A204.1 (cell line): ENCODE measurements around the gene IGSF9.

ENCODE experiments used
- FAIRE-seq: peaks from 2 replicates; lab custom pipeline; 2012; peaks lifted over from hg19 to GRCh38; lab: Jason Lieb, UNC

IGSF9 gene, protein sequence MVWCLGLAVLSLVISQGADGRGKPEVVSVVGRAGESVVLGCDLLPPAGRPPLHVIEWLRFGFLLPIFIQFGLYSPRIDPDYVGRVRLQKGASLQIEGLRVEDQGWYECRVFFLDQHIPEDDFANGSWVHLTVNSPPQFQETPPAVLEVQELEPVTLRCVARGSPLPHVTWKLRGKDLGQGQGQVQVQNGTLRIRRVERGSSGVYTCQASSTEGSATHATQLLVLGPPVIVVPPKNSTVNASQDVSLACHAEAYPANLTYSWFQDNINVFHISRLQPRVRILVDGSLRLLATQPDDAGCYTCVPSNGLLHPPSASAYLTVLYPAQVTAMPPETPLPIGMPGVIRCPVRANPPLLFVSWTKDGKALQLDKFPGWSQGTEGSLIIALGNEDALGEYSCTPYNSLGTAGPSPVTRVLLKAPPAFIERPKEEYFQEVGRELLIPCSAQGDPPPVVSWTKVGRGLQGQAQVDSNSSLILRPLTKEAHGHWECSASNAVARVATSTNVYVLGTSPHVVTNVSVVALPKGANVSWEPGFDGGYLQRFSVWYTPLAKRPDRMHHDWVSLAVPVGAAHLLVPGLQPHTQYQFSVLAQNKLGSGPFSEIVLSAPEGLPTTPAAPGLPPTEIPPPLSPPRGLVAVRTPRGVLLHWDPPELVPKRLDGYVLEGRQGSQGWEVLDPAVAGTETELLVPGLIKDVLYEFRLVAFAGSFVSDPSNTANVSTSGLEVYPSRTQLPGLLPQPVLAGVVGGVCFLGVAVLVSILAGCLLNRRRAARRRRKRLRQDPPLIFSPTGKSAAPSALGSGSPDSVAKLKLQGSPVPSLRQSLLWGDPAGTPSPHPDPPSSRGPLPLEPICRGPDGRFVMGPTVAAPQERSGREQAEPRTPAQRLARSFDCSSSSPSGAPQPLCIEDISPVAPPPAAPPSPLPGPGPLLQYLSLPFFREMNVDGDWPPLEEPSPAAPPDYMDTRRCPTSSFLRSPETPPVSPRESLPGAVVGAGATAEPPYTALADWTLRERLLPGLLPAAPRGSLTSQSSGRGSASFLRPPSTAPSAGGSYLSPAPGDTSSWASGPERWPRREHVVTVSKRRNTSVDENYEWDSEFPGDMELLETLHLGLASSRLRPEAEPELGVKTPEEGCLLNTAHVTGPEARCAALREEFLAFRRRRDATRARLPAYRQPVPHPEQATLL

DNA sequence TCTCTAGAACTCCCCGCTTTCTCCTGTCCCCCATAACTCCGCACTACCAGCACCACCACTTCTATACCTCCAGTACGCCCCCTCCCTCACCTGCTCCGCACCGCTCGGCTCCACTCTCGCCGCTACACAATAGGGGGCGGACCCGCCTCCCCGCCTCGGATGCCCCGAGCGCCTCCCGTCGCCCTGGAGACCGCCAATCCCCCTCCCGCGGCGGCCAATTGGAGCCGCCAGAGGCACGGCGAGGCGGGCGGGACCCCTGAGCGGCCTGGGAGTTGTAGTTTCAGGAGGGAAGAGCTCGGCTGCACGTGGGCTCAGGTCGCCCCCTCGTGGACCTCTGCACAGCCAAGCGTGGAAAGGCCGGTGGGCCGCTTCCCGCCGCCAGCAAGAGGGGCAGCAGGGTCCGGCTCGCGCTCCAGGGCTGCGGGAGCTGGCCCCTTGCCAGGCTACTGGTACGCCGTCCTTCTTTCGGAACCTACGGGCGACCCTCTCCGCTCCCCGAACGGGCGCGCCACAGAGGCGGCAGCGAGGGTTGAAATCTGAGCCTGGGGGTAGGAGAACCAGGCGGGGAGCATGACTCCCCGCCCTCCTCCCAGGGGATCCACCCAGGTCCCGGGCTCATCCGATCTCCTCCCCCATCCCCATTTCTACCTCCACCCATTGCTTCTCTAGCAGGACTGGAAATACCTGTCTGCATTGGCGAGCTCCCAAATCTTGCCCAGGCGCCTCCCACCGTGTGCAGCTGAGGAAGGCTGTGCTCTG, at the start of gene IGSF9:
TSS of gene IGSF9 (minus strand) at position 131 of the 759 bp plus-strand sequence. CDS start 2,159 bp downstream, outside the sequence.
- no peak for FAIRE-seq

DNA sequence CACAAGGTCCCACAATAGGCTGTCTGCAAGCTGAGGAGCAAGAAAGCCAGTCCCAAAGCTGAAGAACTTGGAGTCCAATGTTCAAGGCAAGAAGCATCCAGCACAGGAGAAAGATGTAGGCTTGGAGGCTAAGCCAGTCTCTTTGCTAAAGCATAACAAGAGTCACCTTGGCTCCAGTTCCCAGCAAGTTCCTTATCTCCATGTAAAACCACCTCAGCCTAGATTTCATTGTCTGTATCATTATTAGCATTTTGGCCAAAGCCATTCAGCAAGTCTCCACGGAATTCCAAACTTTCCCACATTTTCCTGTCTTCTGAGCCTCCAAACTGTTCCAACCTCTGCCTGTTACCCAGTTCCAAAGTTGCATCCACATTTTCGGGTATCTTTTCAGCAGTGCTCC, 49.5 kb upstream of the IGSF9 start:
- no peak for FAIRE-seq

DNA sequence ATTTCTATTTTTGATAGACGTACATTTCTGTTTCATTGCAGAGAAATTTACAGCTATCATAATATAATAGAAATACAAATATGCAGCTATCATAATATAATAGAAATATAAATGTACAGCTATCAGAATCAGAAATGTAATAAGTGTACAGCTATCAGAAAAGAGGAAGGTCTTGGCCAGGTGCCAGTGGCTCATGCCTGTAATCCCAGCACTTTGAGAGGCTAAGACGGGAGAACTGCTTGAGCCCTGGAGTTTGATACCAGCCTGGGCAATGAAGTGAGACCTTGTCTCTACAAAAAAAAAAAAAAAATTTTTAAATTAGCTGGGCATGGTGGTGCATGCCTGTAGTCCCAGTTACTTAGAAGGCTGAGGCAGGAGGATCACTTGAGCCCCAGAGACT, 48.5 kb upstream of the IGSF9 start:
- FAIRE-seq: no peak

- FAIRE-seq: no peak
Observed at GRCh38 chr1:159992161-159992560, 46.7 kb upstream of the IGSF9 start.

- FAIRE-seq: no peak
Observed at GRCh38 chr1:159991513-159991912, 46.1 kb upstream of the IGSF9 start.

DNA sequence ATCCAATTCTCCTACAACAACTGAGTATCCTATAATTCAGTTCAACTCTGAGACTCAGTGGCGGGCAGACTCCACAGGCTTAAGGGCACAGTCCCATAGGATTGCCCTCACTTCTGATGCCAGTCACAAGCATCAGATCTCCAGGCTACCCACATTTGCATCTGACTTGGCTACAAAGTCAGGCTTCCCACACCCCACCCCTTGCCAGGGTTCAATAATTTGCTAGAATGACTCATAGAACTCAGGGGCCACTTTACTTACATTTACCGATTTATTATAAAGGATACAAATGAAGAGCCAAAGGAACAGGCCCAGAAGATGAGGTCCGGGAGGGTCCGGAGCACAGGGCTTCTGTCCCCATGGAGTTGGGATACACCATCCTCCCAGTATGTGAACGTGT, 44.6 kb upstream of the IGSF9 start:
- no peak for FAIRE-seq

GRCh38 chr1:159989581-159989980, 44.2 kb upstream of the IGSF9 start:
- FAIRE-seq: no peak

GRCh38 chr1:159988006-159988405, 42.6 kb upstream of the IGSF9 start:
- no peak for FAIRE-seq

- no peak for FAIRE-seq
Observed at GRCh38 chr1:159987186-159987585, 41.8 kb upstream of the IGSF9 start.

DNA sequence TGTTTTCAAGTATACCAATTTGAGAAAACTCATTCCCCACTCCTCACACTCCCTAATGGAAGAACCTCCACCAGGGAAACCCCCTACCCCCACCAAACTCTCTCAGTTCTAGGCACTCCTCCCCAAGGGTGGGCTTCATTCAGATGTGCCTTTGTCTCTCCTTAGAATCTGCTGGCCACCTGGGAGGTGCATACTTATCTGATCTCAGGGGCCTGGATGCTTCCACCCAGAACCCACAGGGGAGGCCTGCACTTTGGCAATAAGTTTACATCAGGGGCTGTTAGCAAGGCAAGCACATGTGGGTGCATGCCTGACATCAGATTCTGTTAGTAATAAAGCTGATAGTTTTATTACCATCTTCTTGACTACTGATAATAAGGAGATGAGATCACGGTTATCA, 41.1 kb upstream of the IGSF9 start:
- no peak for FAIRE-seq

GRCh38 chr1:159986093-159986492, 40.7 kb upstream of the IGSF9 start:
- no peak for FAIRE-seq

DNA sequence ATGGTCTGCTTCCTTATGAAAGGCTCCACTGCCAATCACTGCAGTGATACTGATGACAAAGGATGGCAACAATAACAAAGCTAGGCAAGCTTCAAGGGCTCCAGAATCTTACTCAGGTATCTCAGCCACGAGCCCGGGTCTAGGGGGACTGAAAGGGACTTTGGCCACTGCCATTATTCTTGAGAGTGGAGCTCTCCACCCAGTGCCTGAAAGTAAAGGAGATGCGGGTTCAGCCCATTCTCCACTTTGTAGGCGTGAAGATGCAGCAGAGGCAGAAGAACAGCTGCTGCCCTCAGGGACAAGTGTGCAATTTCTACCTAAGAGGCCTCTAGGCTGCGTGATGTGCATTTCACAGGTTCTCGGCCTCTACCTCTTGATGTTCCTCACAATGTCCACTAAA, 40.1 kb upstream of the IGSF9 start:
- no peak for FAIRE-seq

DNA sequence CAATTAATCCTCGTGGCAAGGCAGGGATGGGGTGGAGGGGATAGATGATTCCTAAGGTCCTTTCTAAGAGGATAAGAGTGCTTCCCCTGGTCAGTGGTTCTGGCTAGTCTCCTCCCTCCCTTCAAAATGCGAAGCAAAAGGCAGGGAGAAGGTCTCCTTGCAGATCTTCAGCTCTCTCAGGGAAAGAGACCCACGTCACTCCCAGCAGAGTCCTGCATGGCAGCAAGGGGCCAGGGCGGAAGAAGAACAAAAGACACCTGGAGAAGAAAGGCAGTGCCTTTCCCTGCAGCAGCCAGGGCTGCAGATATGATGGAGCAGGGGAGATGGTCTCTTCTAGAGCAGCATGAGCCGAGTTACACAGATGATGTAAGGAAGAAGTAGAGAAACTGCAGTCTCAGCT, 38.3 kb upstream of the IGSF9 start:
- no peak for FAIRE-seq

- no peak for FAIRE-seq
Observed at GRCh38 chr1:159982280-159982679, 36.9 kb upstream of the IGSF9 start.

DNA sequence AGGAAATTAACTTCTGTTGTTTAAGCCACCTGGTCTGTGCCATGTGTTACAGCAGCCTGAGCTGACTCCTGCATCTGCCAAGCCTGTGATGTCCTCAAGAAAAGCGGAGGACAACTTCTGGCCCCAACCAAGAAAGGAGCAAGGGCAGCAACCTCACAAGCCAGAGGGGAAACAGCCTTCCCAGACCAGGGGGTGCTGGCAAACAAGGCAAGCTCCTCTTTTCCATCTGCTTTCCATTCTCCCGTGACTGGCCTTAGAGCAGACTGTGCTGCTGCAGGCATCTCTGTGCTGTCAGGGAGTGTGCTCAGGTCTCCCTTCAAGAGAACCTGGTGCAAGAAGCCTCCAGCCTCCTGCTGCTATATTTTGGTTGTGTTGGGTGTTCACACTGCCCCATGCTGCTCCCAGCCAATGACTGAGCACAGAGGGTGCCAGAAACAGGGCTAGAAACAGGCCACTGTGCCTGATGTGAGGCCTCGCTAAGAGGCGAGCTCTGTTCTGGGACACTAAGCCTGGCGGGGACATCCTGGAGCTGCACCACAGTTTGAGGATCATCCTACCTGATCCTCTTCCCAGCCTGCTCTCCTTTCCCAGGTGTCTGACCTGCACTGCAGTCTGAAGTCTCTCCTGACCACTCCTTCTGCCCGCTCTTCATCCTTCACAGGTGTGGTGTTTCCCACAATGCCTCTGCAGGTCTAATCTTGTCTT, 36.1 kb upstream of the IGSF9 start:
- FAIRE-seq: no peak

DNA sequence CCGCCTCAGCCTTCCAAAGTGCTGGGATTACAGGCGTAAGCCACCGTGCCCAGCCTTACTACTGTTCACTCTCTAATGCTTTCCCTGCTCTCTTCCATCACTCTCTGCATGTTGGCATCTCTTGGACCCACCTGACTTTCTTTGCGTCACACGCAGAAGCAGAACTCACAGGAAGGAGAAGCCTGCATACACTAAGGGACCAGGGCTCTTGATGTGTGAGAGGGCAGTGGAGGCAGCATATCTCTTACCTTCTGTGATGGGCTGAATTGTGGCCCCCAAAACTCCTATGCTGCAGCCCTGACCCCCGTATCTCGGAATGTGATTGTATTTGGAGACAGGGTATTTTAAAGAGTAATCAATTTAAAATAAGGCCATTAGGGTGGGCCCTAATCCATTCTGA, 35.4 kb upstream of the IGSF9 start:
- no peak for FAIRE-seq

DNA sequence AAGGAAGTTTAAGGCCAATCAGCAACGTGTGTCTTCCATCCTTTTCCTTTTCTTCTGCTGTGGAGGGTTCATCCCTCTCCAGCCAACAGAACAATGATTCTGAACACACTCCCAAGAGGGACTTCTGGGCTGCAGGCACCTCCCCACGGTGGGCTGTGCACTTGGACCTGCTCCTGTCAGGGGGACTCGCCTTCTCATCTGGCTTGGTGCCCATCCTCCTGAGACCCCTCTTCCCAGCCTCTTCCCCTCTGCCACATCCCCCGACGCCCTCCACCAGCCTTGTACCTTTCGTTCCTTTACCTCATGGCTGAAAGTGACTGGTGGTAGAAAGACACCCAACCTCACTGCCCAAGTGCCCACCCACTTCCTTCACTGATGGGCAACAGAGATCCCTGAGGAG, 34.7 kb upstream of the IGSF9 start:
- no peak for FAIRE-seq

DNA sequence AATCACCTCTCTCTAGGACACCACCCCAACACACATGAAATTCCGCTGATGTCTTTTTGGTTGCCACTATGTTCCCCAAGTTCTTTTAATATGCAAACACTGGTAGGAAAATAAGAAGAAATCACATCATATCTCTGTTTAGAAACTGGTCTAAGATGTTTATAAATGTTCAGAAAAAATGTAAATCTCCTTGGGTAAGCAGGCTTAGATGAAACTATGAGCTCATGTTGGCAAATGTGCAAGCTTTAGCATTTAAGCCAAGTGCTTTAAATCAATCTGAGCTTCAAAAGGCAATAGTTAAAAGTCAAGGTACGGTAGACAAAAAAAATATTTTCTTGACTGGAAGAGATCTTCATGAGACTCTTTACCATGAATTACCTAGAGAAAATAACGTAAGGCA, 33.8 kb upstream of the IGSF9 start:
- FAIRE-seq: no peak

DNA sequence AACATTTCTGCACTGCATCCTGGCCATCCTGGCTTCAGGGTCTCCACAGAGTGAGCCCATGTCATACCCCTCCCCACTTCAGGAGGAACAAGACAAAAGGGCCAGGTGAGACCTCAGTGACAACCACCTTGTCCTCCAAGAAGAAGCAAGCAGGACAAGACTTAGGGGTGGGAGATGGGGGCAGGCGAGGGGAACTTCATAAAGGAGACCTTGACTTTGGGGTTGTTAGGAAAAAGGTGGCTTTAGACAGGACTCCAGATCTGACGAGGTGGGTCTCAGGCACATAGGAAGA, 32.6 kb upstream of the IGSF9 start:
- FAIRE-seq: no peak

- no peak for FAIRE-seq
Observed at GRCh38 chr1:159977364-159978106, 32.1 kb upstream of the IGSF9 start.
